Measurements from ENCODE around the gene MEF2C. TPM values are rescaled to one million over a fixed set of nuclear protein-coding genes. Genes with fewer than 3 reads are reported as not detected.

Gene MEF2C
- polyA plus RNA-seq, 1 donor from 2014 or later = 30.2 TPM

DNA sequence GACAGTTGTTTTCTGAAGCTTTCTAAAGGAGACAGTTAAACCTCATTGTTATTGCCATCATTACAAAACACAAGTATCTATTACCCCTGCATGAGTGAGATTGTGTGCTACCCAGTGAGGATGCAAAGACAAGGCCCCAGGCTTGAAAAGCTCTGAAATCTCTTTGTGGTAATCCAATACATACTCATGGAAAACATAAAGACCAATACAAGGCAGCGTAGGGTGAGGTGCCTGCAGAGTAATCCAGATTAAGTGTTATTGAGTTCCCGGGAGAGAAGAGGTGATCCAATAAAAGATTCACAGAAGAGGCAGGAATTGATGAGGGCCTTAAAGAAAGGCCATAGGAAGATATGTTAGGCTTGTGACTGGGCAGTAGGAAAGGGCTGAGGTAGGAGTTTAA lies 150.1 kb downstream of the MEF2C start:
- H4K20me1 ChIP-seq (ENCODE audit: insufficient read depth) = no peaks in the 10 kb centered on the region
- no peak overlapping the region for H3K4me2 ChIP-seq (ENCODE audit: low read length)
- TF ChIP-seq EP300 (conservative IDR thresholded peaks at IDR 0.05; ENCODE audit: poor library complexity, severe bottlenecking) (no peak), RAD21 (conservative IDR thresholded peaks at IDR 0.05) (no peak), TAF1 (IDR thresholded peaks at IDR 0.05; ENCODE audit: low read depth) (no peak)
- TF ChIP-seq, protein P1, sequence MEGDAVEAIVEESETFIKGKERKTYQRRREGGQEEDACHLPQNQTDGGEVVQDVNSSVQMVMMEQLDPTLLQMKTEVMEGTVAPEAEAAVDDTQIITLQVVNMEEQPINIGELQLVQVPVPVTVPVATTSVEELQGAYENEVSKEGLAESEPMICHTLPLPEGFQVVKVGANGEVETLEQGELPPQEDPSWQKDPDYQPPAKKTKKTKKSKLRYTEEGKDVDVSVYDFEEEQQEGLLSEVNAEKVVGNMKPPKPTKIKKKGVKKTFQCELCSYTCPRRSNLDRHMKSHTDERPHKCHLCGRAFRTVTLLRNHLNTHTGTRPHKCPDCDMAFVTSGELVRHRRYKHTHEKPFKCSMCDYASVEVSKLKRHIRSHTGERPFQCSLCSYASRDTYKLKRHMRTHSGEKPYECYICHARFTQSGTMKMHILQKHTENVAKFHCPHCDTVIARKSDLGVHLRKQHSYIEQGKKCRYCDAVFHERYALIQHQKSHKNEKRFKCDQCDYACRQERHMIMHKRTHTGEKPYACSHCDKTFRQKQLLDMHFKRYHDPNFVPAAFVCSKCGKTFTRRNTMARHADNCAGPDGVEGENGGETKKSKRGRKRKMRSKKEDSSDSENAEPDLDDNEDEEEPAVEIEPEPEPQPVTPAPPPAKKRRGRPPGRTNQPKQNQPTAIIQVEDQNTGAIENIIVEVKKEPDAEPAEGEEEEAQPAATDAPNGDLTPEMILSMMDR (IDR thresholded peaks at IDR 0.05; ENCODE audit: poor library complexity, severe bottlenecking) = no peak
- TF ChIP-seq, protein P2, sequence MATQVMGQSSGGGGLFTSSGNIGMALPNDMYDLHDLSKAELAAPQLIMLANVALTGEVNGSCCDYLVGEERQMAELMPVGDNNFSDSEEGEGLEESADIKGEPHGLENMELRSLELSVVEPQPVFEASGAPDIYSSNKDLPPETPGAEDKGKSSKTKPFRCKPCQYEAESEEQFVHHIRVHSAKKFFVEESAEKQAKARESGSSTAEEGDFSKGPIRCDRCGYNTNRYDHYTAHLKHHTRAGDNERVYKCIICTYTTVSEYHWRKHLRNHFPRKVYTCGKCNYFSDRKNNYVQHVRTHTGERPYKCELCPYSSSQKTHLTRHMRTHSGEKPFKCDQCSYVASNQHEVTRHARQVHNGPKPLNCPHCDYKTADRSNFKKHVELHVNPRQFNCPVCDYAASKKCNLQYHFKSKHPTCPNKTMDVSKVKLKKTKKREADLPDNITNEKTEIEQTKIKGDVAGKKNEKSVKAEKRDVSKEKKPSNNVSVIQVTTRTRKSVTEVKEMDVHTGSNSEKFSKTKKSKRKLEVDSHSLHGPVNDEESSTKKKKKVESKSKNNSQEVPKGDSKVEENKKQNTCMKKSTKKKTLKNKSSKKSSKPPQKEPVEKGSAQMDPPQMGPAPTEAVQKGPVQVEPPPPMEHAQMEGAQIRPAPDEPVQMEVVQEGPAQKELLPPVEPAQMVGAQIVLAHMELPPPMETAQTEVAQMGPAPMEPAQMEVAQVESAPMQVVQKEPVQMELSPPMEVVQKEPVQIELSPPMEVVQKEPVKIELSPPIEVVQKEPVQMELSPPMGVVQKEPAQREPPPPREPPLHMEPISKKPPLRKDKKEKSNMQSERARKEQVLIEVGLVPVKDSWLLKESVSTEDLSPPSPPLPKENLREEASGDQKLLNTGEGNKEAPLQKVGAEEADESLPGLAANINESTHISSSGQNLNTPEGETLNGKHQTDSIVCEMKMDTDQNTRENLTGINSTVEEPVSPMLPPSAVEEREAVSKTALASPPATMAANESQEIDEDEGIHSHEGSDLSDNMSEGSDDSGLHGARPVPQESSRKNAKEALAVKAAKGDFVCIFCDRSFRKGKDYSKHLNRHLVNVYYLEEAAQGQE (IDR thresholded peaks at IDR 0.05; ENCODE audit: borderline replicate concordance) = no peak

DNA sequence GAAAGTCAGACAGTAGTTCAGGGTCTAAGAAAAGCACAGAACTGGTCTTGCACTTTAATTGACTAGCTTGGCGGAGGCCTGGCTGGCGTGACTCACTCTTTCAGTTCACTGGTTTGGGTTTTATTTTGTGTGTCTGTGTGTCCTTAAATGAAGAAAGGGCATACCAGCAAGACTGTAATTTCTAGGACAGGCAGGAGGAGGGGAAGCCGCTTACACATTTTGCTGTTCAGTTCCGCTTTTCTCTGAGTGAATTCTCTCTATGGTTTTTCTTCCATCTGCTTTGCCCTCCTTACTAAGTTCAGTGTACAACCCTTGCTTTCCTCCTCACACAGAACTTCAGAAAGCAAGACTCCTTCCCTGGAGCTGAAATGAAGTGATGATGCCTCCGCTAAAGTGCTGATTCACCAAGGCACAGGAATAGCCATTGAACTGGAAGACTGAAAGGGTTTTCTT lies 150.8 kb downstream of the MEF2C start:
- H3K9ac ChIP-seq (ENCODE audit: low read length) = no peak overlapping the region
- TF ChIP-seq EP300 (conservative IDR thresholded peaks at IDR 0.05; ENCODE audit: poor library complexity, severe bottlenecking) (no peak), TAF1 (IDR thresholded peaks at IDR 0.05; ENCODE audit: low read depth) (no peak), EZH2 (IDR thresholded peaks at IDR 0.05; ENCODE audit: borderline replicate concordance, insufficient read depth, low read length, poor library complexity, severe bottlenecking) (no peak)
- TF ChIP-seq, protein P1 (IDR thresholded peaks at IDR 0.05; ENCODE audit: poor library complexity, severe bottlenecking) = no peak
- no peaks in the 10 kb centered on the region for H3K79me2 ChIP-seq (replicated peaks; ENCODE audit: insufficient read depth, low read length)
- H3F3A ChIP-seq (ENCODE audit: insufficient read depth, low read length, poor library complexity, severe bottlenecking) = no peaks in the 10 kb centered on the region
- H4K20me1 ChIP-seq (ENCODE audit: insufficient read depth) = no peaks in the 10 kb centered on the region
- no peaks in the 10 kb centered on the region for H3K9me2 ChIP-seq (ENCODE audit: insufficient read depth, low read length)
- H3K27me3 ChIP-seq (ENCODE audit: insufficient read depth, low read depth, low read length) = no peaks in the 10 kb centered on the region
- H3K27ac ChIP-seq (ENCODE audit: low read length) = no peak overlapping the region
- no peak overlapping the region for H3K4me3 ChIP-seq (ENCODE audit: low read length)
- H3K4me2 ChIP-seq (ENCODE audit: low read length) = no peak overlapping the region
- no peaks in the 10 kb centered on the region for H3K9me3 ChIP-seq (ENCODE audit: low read length)
- H2AFZ ChIP-seq (ENCODE audit: low read depth, low read length) = no peak overlapping the region
- no peaks in the 10 kb centered on the region for H3K36me3 ChIP-seq (ENCODE audit: insufficient read depth, low read length)

More for the DNA sequence above, 150.1 kb downstream of the MEF2C start:
- Histone ChIP-seq H3K4me3 (ENCODE audit: low read length) (no peak overlapping the region), H3K9me2 (ENCODE audit: insufficient read depth, low read length) (no peaks in the 10 kb centered on the region), H3K27ac (ENCODE audit: low read length) (no peak overlapping the region), H3K9ac (ENCODE audit: low read length) (no peak overlapping the region), H2AFZ (ENCODE audit: low read depth, low read length) (no peak overlapping the region), H3K79me2 (replicated peaks; ENCODE audit: insufficient read depth, low read length) (no peaks in the 10 kb centered on the region), H3K36me3 (ENCODE audit: insufficient read depth, low read length) (no peaks in the 10 kb centered on the region), H3K27me3 (ENCODE audit: insufficient read depth, low read depth, low read length) (no peaks in the 10 kb centered on the region), H3F3A (ENCODE audit: insufficient read depth, low read length, poor library complexity, severe bottlenecking) (no peaks in the 10 kb centered on the region), H3K9me3 (ENCODE audit: low read length) (no peaks in the 10 kb centered on the region)
